NCI-H1694 treated with DMSO at 0.1 percent for 48 hours (cell line): ENCODE measurements around the gene SDK1.
"Not testable (repeated sequence)": the region's sequence is repeated elsewhere in the genome, so short reads cannot be mapped to it uniquely, and the experiment has no call there.

Experiments
- DNase-seq: peaks from one replicate; lab custom pipeline; 2025; lab: John Stamatoyannopoulos, UW

The SDK1 gene

GRCh38 chr7:4230352-4230751 is 929.3 kb downstream of the SDK1 start:
- no peak for DNase-seq

DNA sequence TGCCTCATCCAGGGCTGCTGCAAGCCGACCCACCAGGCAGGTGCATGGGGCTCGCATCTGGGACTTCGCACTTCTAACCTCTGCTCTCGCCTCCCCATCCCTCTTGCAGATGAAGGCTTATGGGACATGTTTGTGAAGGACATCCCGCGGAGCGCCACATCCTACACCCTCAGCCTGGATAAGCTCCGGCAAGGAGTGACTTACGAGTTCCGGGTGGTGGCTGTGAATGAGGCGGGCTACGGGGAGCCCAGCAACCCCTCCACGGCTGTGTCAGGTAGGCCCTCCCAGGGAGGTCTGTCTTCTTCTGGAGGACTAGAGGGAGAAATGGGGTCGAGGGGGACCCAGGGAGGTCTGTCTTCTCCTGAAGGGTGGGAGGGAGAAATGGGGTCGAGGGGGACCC is 932.1 kb downstream of the SDK1 start:
- no peak for DNase-seq

GRCh38 chr7:4233621-4234497 is 932.8 kb downstream of the SDK1 start:
- DNase-seq: no peak

- DNase-seq: no peak
Measured at GRCh38 chr7:4234498-4234855, 933.4 kb downstream of the SDK1 start.

DNA sequence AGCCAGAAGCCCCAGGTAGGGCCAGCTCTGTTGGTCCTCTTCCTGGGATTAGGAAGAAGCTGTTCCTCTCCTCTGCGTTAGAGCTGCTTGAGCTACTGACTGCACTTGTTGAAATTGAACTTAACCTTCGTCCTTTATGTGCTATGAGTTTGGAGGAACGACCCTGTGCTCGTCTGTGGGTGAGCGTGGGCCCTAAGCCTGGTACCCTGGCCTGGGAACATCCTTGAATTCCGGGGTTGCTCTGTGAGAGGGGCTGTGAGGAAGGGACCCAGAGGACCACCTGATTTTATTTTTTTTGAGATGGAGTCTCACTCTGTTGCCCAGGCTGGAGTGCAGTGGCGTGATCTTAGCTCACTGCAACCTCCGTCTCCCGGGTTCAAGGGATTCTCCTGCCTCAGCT is 933.8 kb downstream of the SDK1 start:
- DNase-seq: no peak

- DNase-seq: no peak
Measured at GRCh38 chr7:4235596-4235995, 934.5 kb downstream of the SDK1 start.

DNA sequence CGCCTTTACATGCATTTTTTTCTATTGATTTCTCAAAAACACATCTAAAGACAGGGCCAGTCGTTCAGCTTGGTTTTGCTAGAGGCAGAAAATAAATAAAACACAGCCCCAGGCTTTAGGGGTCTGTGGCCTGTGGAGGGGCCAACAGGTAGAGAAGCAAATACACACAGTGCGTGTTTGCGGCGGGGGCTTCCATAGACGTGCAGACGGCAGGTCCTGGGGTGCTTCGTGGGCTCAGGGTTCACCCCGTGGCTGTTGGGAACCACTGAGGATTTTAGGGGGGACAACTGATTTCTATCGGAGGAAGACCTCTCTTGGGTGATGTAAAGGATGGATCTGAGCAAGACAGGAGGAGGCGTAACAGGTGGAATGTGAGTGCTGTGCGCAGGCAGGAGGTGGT is 935.3 kb downstream of the SDK1 start:
- DNase-seq: no peak

DNA sequence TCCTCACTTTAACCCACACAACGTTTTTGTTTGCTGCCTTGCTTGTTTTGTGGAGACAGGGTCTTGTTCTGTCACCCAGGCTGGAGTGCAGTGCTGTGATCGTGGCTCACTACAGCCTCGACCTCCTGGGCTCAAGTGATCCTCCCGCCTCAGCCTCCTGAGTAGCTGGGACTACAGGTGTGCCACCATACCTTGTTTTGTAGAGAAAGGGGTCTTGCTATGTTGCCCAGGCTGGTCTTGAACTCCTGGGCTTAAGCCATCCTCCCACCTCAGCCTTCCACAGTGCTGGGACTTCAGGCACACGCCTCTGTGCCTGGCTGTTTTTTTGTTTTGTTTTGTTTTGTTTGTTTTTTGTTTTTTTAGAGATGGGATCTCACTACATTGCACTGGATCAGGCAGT is 935.8 kb downstream of the SDK1 start:
- DNase-seq: not testable (repeated sequence)

DNA sequence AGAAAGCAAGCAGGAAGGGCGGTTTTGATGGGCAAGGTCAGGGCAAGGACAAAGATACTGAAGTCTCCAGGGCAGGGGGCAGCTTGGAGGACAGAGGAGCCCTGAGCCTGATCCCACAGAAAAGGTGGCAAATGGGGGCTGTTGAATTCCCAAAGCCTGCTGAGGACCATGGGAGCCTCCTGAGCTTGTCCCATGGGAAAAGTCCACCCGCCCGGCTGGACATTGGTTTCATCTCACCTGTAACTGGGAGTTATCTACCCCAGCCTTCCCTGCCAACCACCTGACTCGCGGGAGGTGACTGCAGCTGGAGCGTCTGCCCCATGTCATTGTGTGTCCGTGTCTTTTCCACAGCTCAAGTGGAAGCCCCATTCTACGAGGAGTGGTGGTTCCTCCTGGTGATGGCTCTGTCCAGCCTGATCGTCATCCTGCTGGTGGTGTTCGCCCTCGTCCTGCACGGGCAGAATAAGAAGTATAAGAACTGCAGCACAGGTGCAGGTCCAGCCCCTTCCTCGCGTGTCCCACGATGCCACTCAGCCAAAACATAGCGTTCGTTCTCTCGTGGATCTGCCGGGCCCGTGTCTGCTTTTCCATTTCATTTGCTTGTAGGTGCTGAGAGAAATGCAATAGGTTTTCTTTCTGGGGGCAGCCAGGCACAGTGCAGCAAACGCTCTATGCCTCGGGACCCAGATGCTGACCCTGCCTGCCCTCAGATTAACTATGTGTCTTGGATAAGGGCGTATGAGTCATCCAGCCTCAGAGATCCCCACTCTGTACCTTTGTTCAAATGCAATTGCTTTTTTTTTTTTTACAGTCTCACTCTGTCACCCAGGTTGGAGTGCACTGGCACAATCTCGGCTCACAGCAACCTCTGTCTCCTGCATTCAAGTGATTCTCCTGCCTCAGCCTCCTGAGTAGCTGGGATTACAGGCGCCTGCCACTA is 936.5 kb downstream of the SDK1 start:
- no peak for DNase-seq

GRCh38 chr7:4238861-4239260 is 937.8 kb downstream of the SDK1 start:
- no peak for DNase-seq

DNA sequence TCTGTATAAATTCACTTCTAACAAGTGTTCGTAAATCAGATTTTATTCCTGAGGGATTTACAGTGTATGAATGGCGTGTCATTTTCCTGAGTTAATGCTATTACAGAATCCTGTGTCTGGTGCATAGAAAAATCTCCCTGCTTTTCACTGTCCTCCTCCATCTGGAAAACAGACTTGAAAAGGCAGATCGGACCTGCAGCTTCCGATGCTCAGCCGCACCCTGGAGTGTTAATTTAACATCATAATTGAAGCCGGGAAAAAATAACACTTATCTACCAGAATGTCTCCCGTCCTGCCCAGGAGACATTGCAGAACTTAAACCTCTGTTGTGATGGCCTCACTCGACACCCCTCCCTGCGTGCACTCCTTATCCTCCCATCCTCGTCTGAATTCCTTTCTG is 939.0 kb downstream of the SDK1 start:
- no peak for DNase-seq

DNA sequence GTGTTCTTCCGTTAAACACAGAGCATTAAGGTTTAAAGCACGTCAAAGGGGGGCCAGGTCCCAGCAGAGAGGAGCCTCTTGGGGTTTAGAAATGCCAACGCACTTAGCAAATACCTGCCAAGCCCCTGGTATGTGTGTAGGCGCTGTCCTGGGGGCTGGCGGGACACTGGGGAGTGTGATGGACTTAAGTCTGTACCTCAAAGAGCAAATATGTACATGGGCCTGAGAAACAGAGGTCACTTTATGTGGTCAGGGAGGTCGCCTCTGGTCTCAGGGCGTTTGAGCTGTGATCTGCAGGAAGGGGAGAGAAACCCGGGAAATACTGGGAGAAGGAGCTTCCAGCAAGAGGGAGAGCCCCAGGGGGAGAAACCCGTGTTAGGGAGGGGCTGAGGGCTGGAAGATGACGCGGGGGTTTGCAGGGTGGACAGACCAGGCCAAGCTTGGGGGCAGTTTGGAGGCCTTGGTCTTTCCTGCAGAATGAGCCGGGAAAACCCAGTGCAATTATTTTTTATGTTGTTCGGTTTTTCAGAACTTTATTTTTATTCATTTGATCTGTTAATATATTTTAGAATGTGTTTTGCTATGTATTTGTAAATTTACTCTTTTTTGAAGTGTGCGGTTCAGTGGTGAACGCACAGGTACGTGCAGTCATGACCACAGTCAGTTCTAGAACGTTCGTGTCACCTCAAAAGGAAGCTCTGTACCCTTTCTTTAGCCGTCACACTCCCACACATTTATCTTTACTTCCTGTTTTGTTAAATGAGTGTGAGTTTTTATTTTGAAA is 939.7 kb downstream of the SDK1 start:
- no peak for DNase-seq

GRCh38 chr7:4241304-4241612 is 940.2 kb downstream of the SDK1 start:
- DNase-seq: no peak

DNA sequence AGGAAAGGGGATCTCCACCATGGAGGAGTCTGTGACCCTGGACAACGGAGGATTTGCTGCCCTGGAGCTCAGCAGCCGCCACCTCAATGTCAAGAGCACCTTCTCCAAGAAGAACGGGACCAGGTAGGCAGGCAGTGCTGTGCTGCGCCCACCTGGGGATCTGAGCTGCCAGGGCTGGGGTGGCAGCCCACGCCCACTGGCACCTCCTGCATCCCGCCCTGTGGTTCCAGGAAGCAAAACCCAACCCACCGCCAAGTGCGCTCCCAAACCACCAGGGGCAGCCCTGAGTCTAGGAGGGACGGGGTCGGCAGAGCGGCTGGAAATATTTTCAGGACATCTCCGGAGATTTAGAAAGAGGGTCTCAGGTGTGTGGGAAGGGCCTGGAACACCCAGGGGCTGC is 940.7 kb downstream of the SDK1 start:
- no peak for DNase-seq

DNA sequence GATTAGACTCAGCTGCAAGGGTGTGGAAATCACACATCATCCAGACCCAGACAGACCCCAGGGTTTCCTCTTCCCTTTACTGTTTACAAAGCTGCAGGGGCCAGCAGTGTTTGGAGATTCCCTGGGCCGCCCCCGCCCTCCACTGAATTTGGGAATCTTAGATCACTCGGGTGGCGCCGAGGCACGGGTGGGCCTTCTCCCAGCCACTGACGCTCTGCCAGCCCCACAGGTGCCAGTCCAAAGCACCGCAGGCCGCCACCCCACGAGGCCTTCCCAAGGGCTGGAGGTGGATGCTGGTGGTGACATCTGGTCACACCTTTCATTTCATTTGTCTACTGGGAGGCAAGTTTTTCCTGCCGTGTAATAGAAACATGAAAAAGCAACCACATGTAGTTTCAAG is 941.7 kb downstream of the SDK1 start:
- DNase-seq: no peak

GRCh38 chr7:4244041-4244440 is 943.0 kb downstream of the SDK1 start:
- no peak for DNase-seq

- DNase-seq: no peak
Measured at GRCh38 chr7:4244635-4245034, 943.6 kb downstream of the SDK1 start.

DNA sequence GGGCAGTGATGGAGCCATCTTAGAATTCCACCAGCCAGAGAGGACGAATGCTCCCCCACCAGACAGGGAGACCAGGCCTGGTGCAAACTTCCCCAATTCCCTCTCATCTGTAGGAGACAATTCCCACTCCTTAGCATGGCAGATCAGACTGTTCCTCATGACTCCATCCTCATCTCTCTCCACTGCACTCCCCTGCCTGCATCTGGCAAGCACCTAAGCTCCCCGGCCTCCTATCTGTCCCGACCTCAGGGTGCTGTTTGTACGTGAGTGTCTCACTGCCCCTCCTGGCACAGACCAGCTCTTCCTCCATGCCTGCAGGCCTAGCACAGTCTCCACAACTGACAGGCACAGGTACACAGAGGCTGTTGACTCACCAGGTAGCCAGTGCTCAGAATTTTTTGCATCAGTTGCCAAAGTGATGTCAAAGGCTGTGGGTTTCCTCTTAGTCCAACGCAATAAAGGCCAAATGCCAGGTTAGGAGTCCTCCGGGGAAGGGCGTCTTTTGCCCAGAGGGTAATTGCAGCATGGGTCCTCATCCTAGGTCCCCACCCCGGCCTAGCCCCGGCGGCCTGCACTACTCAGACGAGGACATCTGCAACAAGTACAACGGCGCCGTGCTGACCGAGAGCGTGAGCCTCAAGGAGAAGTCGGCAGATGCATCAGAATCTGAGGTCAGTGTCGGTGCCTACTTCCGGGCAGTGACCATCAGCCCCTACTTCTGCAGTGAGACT is 944.2 kb downstream of the SDK1 start:
- no peak for DNase-seq

- no peak for DNase-seq
Measured at GRCh38 chr7:4245866-4246470, 944.9 kb downstream of the SDK1 start.

DNA sequence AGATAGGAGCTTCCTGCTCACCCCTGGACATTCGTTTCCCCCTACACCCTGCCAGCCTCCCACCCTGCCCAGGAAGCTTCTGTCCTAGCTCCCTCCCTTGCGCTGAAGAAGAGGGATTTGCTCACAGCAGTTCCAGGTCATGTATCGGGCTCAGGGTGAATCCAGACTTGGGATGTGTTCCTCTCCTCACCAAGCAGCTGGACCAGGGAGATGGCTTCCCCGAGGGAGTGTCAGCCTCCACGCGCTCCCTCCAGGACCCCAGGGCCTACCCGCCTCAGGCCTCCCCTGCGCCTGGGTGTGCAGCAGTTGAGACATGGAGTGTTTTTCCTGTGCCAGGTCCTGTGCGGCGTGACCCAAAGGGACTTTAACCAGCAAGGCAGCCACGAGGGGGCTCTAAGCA is 945.5 kb downstream of the SDK1 start:
- DNase-seq: no peak

- DNase-seq: no peak
Measured at GRCh38 chr7:4247106-4247876, 946.2 kb downstream of the SDK1 start.
